ENCODE results near the gene ABCD1. TPM values are rescaled to one million over a fixed set of nuclear protein-coding genes. Genes with fewer than 3 reads are reported as not detected.

The ABCD1 gene
- total RNA-seq, 1 experiment from 2014 or later = 44.9 TPM

- no TSS peak for BruUV-seq (replicated peaks)
- H3K4me3 ChIP-seq = no peak overlapping the region
- intact Hi-C loops (cut with micrococcal nuclease; ENCODE audit: unreplicated experiment) = no loop called here
- no peak for DNase-seq
- ChIA-PET CTCF (no interaction called here), POLR2A (ENCODE audit: unreplicated experiment) (no interaction called here)
- peaks cover 2% of the 10 kb centered on the region; the same call in 1 of the 2 replicates for H3K4me1 ChIP-seq (replicated peaks; ENCODE audit: insufficient read depth)
- H3K4me2 ChIP-seq = no peak overlapping the region
- H3F3A ChIP-seq (ENCODE audit: insufficient read depth, low read depth) = no peaks in the 10 kb centered on the region
- H4K20me1 ChIP-seq (ENCODE audit: insufficient read depth) = no peaks in the 10 kb centered on the region
- H3K9me3 ChIP-seq (ENCODE audit: insufficient read depth, low read depth) = no peaks in the 10 kb centered on the region
- TF ChIP-seq CTCF (conservative IDR thresholded peaks at IDR 0.05) = no peak
- no peak for TF ChIP-seq EZH2 (IDR thresholded peaks at IDR 0.05; ENCODE audit: low read depth)
- no peak overlapping the region for H2AFZ ChIP-seq
- no peaks in the 10 kb centered on the region; the same call in 1 of the 2 replicates for H3K36me3 ChIP-seq (ENCODE audit: low read depth)
- no peaks in the 10 kb centered on the region for H3K9me2 ChIP-seq (ENCODE audit: insufficient read depth)
- H3K79me2 ChIP-seq (ENCODE audit: low read depth) = no peaks in the 10 kb centered on the region
- no peaks in the 10 kb centered on the region for H3K27me3 ChIP-seq (ENCODE audit: insufficient read depth, low read depth)
- no peak overlapping the region for H3K27ac ChIP-seq
These were observed 13.5 kb downstream of the ABCD1 start for GRCh38 chrX:153738056-153738605.

- no peaks in the 10 kb centered on the region for H3F3A ChIP-seq (ENCODE audit: insufficient read depth, low read depth)
- POLR2A ChIA-PET (ENCODE audit: unreplicated experiment) = no interaction called here
- CTCF ChIA-PET = interaction anchor here (0.7 kb wide), 1 partner anchor 11 kb away, joined by 4 read pairs; no protein-coding TSS in a partner anchor
- H3K36me3 ChIP-seq (ENCODE audit: low read depth) = no peaks in the 10 kb centered on the region; the same call in 1 of the 2 replicates
- intact Hi-C loops (cut with micrococcal nuclease; ENCODE audit: unreplicated experiment) = no loop called here
- no peak overlapping the region for H2AFZ ChIP-seq
- no peaks in the 10 kb centered on the region for H3K4me1 ChIP-seq (replicated peaks; ENCODE audit: insufficient read depth)
- no peaks in the 10 kb centered on the region for H3K9me2 ChIP-seq (ENCODE audit: insufficient read depth)
- TF ChIP-seq EZH2 (IDR thresholded peaks at IDR 0.05; ENCODE audit: low read depth) (no peak), CTCF (conservative IDR thresholded peaks at IDR 0.05) (no peak)
- no peak overlapping the region for H3K27ac ChIP-seq
- BruUV-seq (replicated peaks) = no TSS peak
- no peak for DNase-seq
- H3K4me2 ChIP-seq = no peak overlapping the region
- H3K79me2 ChIP-seq (ENCODE audit: low read depth) = no peaks in the 10 kb centered on the region
- H3K9me3 ChIP-seq (ENCODE audit: insufficient read depth, low read depth) = no peaks in the 10 kb centered on the region
- H3K4me3 ChIP-seq = no peak overlapping the region
- H4K20me1 ChIP-seq (ENCODE audit: insufficient read depth) = no peaks in the 10 kb centered on the region
- no peaks in the 10 kb centered on the region for H3K27me3 ChIP-seq (ENCODE audit: insufficient read depth, low read depth)
These were observed 15.3 kb downstream of the ABCD1 start for GRCh38 chrX:153739754-153740486.

GRCh38 chrX:153740631-153741222 lies 16.1 kb downstream of the ABCD1 start:
- intact Hi-C loops (cut with micrococcal nuclease; ENCODE audit: unreplicated experiment) = no loop called here
- DNase-seq = no peak
- BruUV-seq (replicated peaks) = no TSS peak

More at GRCh38 chrX:153740631-153741222, 16.1 kb downstream of the ABCD1 start:
- Histone ChIP-seq H3K79me2 (ENCODE audit: low read depth) (no peaks in the 10 kb centered on the region), H3K4me1 (replicated peaks; ENCODE audit: insufficient read depth) (no peaks in the 10 kb centered on the region), H3K9me3 (ENCODE audit: insufficient read depth, low read depth) (no peaks in the 10 kb centered on the region), H2AFZ (no peak overlapping the region), H3K27me3 (ENCODE audit: insufficient read depth, low read depth) (no peaks in the 10 kb centered on the region), H3K9me2 (ENCODE audit: insufficient read depth) (no peaks in the 10 kb centered on the region), H3K4me3 (no peak overlapping the region), H3F3A (ENCODE audit: insufficient read depth, low read depth) (no peaks in the 10 kb centered on the region), H4K20me1 (ENCODE audit: insufficient read depth) (no peaks in the 10 kb centered on the region), H3K27ac (no peak overlapping the region), H3K36me3 (ENCODE audit: low read depth) (no peaks in the 10 kb centered on the region), H3K4me2 (no peak overlapping the region)
- TF ChIP-seq CTCF (conservative IDR thresholded peaks at IDR 0.05) = no peak
- TF ChIP-seq EZH2 (IDR thresholded peaks at IDR 0.05; ENCODE audit: low read depth) = no peak
- POLR2A ChIA-PET (ENCODE audit: unreplicated experiment) = no interaction called here
- CTCF ChIA-PET = no interaction called here

Data from PC-9 (cell line).